Activated CD4-positive, alpha-beta T cell treated with anti-CD3 and anti-CD28 coated beads, Interleukin-2, amount 10 ng/mL, durations not matched to agents 24 days and 14 days (primary cell): Measurements from ENCODE around the gene NCF2. TPM values are rescaled to one million over a fixed set of nuclear protein-coding genes. Genes with fewer than 3 reads are reported as not detected.

ENCODE experiments used
- DNase-seq: peaks from one replicate; pipeline ENCODE4 v3.0.0; 2022
- H3K27ac Mint-ChIP-seq: one replicate; pipeline ENCODE4 v1.8.0; 2022; ENCODE audit warnings: mild to moderate bottlenecking, mixed read lengths
- H3K27me3 Mint-ChIP-seq: one replicate; pipeline ENCODE4 v1.8.0; 2022; ENCODE audit warnings: mixed read lengths
- H3K36me3 Mint-ChIP-seq: one replicate; pipeline ENCODE4 v1.8.0; 2022; ENCODE audit warnings: low read depth, mild to moderate bottlenecking, mixed read lengths
- H3K4me1 Mint-ChIP-seq: one replicate; pipeline ENCODE4 v1.8.0; 2021; ENCODE audit warnings: mixed read lengths
- H3K4me3 Mint-ChIP-seq: one replicate; pipeline ENCODE4 v1.8.0; 2022; ENCODE audit warnings: mild to moderate bottlenecking, moderate library complexity, mixed read lengths
- H3K9me3 Mint-ChIP-seq: one replicate; pipeline ENCODE4 v1.8.0; 2021; ENCODE audit warnings: mixed read lengths
- intact Hi-C: fragments of 100-400 bp; cut with micrococcal nuclease; formaldehyde crosslinking; loops from one replicate; pipeline ENCODE4 v1.15.1; 2023
- total RNA-seq: library from RNA; stranded (reverse); gene quantifications from 2 replicates; pipeline ENCODE4 v1.2.3, GENCODE V29; 2022

The NCF2 gene
- total RNA-seq, 1 donor from 2014 or later: 5.3 TPM

DNA sequence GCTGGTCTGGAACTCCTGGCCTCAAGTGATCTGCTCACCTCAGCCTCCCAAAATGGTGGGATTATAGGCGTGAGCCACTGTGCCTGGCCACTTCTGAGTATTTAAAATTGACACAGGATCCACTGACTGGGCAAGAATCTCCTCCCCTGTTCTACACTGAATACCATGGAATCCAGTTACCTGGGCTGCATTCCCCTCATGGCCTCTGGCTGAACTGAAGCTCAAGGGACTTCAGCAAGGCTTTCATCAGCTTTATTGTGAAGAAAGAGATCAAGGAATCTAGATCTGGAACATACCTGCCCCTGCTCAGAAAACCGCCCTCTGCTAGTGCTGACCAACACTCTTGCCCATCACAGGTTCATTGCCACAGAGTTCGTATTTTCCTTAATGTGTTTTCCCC is 20.5 kb downstream of the NCF2 start:
- Mint-ChIP-seq H3K9me3 (no peaks in the 10 kb centered on the region), H3K27ac (no peak overlapping the region), H3K4me3 (no peak overlapping the region), H3K4me1 (peaks cover 19% of the 10 kb centered on the region), H3K27me3 (no peaks in the 10 kb centered on the region), H3K36me3 (peaks cover 31% of the 10 kb centered on the region)
- no peak for DNase-seq
- intact Hi-C loops: no loop called here

DNA sequence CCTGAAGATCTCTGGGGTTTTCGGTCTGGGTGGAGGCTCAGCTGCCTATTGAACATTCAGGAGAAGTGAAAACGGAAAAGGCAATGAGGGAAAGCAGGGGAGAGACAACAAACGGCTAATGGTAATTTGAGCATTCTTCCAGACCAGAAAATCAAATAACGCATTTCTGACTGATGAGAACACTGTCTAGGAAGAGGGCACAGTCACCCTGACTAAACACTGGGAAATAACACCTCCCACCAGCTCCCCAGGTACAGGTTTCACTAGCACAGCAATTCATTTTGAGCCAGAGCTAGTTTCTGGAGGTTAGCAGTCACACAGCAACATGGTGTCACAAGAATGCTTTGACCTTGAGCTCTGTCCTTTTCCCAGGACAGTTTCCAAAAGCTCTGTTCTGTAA is 21.1 kb downstream of the NCF2 start:
- intact Hi-C loops: no loop called here
- no peaks in the 10 kb centered on the region for H3K27me3 Mint-ChIP-seq
- no peak for DNase-seq
- H3K4me3 Mint-ChIP-seq: no peak overlapping the region
- no peaks in the 10 kb centered on the region for H3K9me3 Mint-ChIP-seq
- H3K4me1 Mint-ChIP-seq: peaks cover 19% of the 10 kb centered on the region
- peaks cover 27% of the 10 kb centered on the region for H3K36me3 Mint-ChIP-seq
- H3K27ac Mint-ChIP-seq: peak overlapping the region; percentile 78

GRCh38 chr1:183568176-183569021 is 21.9 kb downstream of the NCF2 start:
- Mint-ChIP-seq H3K4me1 (peaks cover 19% of the 10 kb centered on the region), H3K36me3 (peaks cover 27% of the 10 kb centered on the region), H3K4me3 (no peak overlapping the region), H3K27ac (peak overlapping the region; percentile 36), H3K27me3 (no peaks in the 10 kb centered on the region), H3K9me3 (no peaks in the 10 kb centered on the region)
- DNase-seq: no peak
- intact Hi-C loops: no loop called here

GRCh38 chr1:183567584-183567983 is 22.7 kb downstream of the NCF2 start:
- Mint-ChIP-seq H3K36me3 (peaks cover 27% of the 10 kb centered on the region), H3K4me3 (no peak overlapping the region), H3K27ac (peak overlapping the region; percentile 64), H3K9me3 (no peaks in the 10 kb centered on the region), H3K4me1 (peaks cover 19% of the 10 kb centered on the region), H3K27me3 (no peaks in the 10 kb centered on the region)
- intact Hi-C loops: no loop called here
- no peak for DNase-seq

- no peak overlapping the region for H3K27ac Mint-ChIP-seq
- H3K27me3 Mint-ChIP-seq: no peaks in the 10 kb centered on the region
- no peaks in the 10 kb centered on the region for H3K9me3 Mint-ChIP-seq
- no peak for DNase-seq
- intact Hi-C loops: no loop called here
- H3K36me3 Mint-ChIP-seq: peaks cover 21% of the 10 kb centered on the region
- H3K4me1 Mint-ChIP-seq: peaks cover 19% of the 10 kb centered on the region
- no peak overlapping the region for H3K4me3 Mint-ChIP-seq
Measured at GRCh38 chr1:183566026-183566425, 24.2 kb downstream of the NCF2 start.

- no peaks in the 10 kb centered on the region for H3K27me3 Mint-ChIP-seq
- H3K36me3 Mint-ChIP-seq: peaks cover 24% of the 10 kb centered on the region
- DNase-seq: no peak
- peaks cover 19% of the 10 kb centered on the region for H3K4me1 Mint-ChIP-seq
- no peak overlapping the region for H3K4me3 Mint-ChIP-seq
- no peak overlapping the region for H3K27ac Mint-ChIP-seq
- no peaks in the 10 kb centered on the region for H3K9me3 Mint-ChIP-seq
- intact Hi-C loops: no loop called here
Measured at GRCh38 chr1:183565261-183565660, 25.0 kb downstream of the NCF2 start.

DNA sequence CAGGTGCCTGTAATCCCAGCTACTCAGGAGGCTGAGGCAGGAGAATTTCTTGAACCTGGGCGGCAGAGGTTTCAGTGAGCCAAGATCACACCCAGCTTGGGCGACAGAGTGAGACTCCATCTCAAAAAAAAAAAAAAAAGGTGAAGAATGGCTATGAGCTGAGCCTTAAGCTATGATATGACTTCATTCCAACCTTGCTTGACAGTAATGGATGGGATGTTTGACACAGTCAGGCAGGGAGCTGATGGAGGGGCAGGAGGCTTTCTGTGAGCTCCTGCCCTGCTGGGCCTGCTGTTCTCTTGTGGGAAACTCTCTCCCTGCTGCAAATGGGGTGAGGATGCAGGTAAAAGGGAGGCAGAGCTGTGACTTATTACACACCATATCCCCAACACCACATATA is 27.6 kb downstream of the NCF2 start:
- peaks cover 23% of the 10 kb centered on the region for H3K36me3 Mint-ChIP-seq
- peaks cover 5% of the 10 kb centered on the region for H3K4me1 Mint-ChIP-seq
- H3K27me3 Mint-ChIP-seq: no peaks in the 10 kb centered on the region
- intact Hi-C loops: no loop called here
- no peak for DNase-seq
- no peaks in the 10 kb centered on the region for H3K9me3 Mint-ChIP-seq
- H3K27ac Mint-ChIP-seq: no peak overlapping the region
- no peak overlapping the region for H3K4me3 Mint-ChIP-seq

GRCh38 chr1:183559061-183559460 is 31.2 kb downstream of the NCF2 start:
- Mint-ChIP-seq H3K27ac (no peak overlapping the region), H3K4me3 (no peak overlapping the region), H3K36me3 (peaks cover 33% of the 10 kb centered on the region), H3K27me3 (no peaks in the 10 kb centered on the region), H3K9me3 (no peaks in the 10 kb centered on the region), H3K4me1 (no peaks in the 10 kb centered on the region)
- no peak for DNase-seq
- intact Hi-C loops: no loop called here

DNA sequence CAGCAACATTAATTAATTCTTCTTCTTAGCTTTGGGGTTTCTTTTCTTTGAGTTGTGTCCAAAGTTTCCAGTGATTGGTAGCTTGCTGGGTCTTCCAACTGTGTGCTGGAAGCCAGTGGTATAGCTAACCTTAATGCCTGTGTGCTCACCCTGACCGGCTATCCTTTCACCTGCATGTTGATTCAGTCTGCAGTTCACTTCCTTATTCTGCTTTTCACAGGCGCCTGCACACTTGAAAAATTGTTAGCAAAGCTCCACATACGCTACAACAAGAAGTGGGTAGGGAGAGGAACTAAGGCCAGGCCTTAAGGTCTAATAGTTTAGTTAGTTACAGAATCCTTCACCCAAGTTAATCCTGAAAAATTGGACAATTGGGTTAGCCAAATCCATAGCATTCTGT is 35.7 kb downstream of the NCF2 start:
- Mint-ChIP-seq H3K27ac (peak overlapping the region; percentile 37), H3K36me3 (peaks cover 57% of the 10 kb centered on the region), H3K27me3 (no peaks in the 10 kb centered on the region), H3K4me3 (no peak overlapping the region), H3K9me3 (no peaks in the 10 kb centered on the region), H3K4me1 (peaks cover 3% of the 10 kb centered on the region)
- intact Hi-C loops: no loop called here
- DNase-seq: no peak

DNA sequence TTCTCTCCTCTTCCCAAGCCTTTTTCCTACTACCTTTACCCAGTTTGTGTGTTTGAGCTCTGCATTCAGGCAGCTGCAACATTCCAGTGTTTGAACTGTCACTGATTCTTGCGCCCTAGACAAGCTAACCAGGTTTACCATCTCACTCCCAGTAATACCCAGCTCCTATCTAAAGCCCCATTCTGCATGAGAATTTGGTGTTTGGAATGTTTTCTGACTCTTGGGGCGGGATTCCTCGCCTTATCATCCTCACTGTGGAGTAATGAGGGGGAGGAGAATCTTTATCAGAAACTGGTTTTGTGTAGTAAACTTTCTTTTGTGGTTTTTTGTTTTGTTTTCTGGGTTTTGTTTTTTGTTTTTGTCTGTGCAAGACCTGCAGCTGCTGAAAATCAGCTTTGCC is 36.5 kb downstream of the NCF2 start:
- H3K4me1 Mint-ChIP-seq: peaks cover 3% of the 10 kb centered on the region
- peaks cover 56% of the 10 kb centered on the region for H3K36me3 Mint-ChIP-seq
- H3K4me3 Mint-ChIP-seq: no peak overlapping the region
- no peaks in the 10 kb centered on the region for H3K9me3 Mint-ChIP-seq
- no peak overlapping the region for H3K27ac Mint-ChIP-seq
- intact Hi-C loops: no loop called here
- no peak for DNase-seq
- no peaks in the 10 kb centered on the region for H3K27me3 Mint-ChIP-seq

- Mint-ChIP-seq H3K36me3 (peaks cover 59% of the 10 kb centered on the region), H3K27me3 (no peaks in the 10 kb centered on the region), H3K4me3 (no peak overlapping the region), H3K4me1 (peaks cover 3% of the 10 kb centered on the region), H3K27ac (no peak overlapping the region), H3K9me3 (no peaks in the 10 kb centered on the region)
- intact Hi-C loops: no loop called here
- no peak for DNase-seq
Measured at GRCh38 chr1:183553331-183553730, 36.9 kb downstream of the NCF2 start.

- no peaks in the 10 kb centered on the region for H3K27me3 Mint-ChIP-seq
- no peak overlapping the region for H3K4me3 Mint-ChIP-seq
- intact Hi-C loops: no loop called here
- peak overlapping the region; percentile 58 for H3K27ac Mint-ChIP-seq
- peaks cover 3% of the 10 kb centered on the region for H3K4me1 Mint-ChIP-seq
- H3K36me3 Mint-ChIP-seq: peaks cover 59% of the 10 kb centered on the region
- H3K9me3 Mint-ChIP-seq: no peaks in the 10 kb centered on the region
- DNase-seq: peak; percentile 50
Measured at GRCh38 chr1:183552891-183553290, 37.4 kb downstream of the NCF2 start.

GRCh38 chr1:183552441-183552840 is 37.8 kb downstream of the NCF2 start:
- H3K27me3 Mint-ChIP-seq: no peaks in the 10 kb centered on the region
- peaks cover 3% of the 10 kb centered on the region for H3K4me1 Mint-ChIP-seq
- peaks cover 59% of the 10 kb centered on the region for H3K36me3 Mint-ChIP-seq
- no peak overlapping the region for H3K27ac Mint-ChIP-seq
- no peak overlapping the region for H3K4me3 Mint-ChIP-seq
- intact Hi-C loops: no loop called here
- H3K9me3 Mint-ChIP-seq: no peaks in the 10 kb centered on the region
- peak; percentile 51 for DNase-seq

- Mint-ChIP-seq H3K27me3 (no peaks in the 10 kb centered on the region), H3K36me3 (peaks cover 62% of the 10 kb centered on the region), H3K4me3 (no peak overlapping the region), H3K27ac (no peak overlapping the region), H3K4me1 (peaks cover 5% of the 10 kb centered on the region), H3K9me3 (no peaks in the 10 kb centered on the region)
- DNase-seq: peak; percentile 51
- intact Hi-C loops: no loop called here
Measured at GRCh38 chr1:183551924-183552323, 38.3 kb downstream of the NCF2 start.

DNA sequence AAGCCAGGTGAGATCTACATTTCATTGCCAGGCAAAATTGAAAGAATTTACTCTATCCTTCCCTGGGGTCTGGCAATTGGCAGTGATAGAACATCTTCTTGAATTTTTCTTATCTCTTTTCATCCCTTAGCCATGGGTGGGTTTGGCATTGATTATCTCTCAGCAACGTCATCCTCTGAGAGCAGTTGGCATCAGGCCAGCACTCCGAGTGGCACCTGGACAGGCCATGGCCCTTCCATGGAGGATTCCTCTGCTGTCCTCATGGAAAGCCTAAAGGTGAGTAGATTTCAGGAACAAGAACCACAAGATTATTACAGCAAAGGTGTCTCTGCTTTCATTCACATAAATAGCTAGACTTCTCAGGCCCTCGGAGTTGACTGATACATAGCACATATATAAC is 39.3 kb downstream of the NCF2 start:
- Mint-ChIP-seq H3K4me1 (peaks cover 8% of the 10 kb centered on the region), H3K36me3 (peaks cover 65% of the 10 kb centered on the region), H3K4me3 (no peak overlapping the region), H3K27ac (peak overlapping the region; percentile 55), H3K9me3 (no peaks in the 10 kb centered on the region), H3K27me3 (no peaks in the 10 kb centered on the region)
- intact Hi-C loops: no loop called here
- DNase-seq: no peak
